GM19193 (cell line): Measurements from ENCODE around the gene C9orf50.

Experiments
- POLR2A ChIP-seq: IDR thresholded peaks from 4 replicates; pipeline ENCODE4 v1.6.1; 2011; ENCODE audit not compliant: insufficient read depth, insufficient read length; ENCODE audit errors: extremely low read depth

The C9orf50 gene

DNA sequence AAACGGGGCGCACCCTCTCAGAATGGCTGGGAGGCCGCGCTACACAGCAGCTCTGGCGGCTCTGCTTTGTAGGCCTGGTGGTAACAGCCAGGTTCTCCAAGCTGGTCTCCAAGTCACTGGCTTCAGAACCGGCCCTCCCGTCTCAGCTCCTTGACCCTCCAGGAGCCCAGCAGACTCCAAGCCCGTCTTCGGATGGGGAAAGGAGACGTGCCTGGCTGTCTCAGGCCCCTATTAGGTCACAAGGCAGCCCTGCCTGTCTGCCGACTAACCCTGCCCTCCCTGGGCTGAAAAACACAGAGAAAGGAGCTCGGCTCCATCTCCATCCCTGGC, 18.8 kb upstream of the C9orf50 start:
- no peak for TF ChIP-seq POLR2A

DNA sequence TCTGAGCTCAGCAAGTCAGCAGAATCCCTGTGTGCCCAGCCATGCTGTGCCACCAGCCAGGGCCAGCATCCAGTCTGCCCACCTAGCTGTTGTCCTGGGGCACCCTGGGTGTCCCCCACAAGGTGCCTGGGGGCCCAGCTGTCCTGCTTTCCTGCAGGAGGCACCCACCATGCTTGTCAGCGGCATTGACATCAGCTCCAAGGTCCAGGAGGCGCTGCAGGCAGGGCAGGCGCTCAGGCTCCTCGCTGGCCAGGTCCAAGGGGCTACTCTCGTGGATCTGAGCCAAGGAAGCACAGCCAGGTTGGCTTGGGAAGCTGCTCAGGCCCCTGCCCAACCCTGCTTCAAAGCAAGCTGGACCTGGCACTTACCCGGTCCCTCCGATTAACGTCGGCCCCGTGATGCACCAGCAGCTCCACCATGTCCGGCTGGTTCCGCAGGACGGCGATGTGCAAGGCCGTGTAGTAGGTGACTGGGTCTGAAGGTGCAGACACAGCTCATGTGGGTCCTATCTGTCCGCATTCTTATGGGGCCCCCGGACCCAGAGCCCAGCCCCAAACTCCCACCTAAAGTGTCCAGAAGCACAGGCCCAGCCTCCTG, 18.2 kb upstream of the C9orf50 start:
- no peak for TF ChIP-seq POLR2A

DNA sequence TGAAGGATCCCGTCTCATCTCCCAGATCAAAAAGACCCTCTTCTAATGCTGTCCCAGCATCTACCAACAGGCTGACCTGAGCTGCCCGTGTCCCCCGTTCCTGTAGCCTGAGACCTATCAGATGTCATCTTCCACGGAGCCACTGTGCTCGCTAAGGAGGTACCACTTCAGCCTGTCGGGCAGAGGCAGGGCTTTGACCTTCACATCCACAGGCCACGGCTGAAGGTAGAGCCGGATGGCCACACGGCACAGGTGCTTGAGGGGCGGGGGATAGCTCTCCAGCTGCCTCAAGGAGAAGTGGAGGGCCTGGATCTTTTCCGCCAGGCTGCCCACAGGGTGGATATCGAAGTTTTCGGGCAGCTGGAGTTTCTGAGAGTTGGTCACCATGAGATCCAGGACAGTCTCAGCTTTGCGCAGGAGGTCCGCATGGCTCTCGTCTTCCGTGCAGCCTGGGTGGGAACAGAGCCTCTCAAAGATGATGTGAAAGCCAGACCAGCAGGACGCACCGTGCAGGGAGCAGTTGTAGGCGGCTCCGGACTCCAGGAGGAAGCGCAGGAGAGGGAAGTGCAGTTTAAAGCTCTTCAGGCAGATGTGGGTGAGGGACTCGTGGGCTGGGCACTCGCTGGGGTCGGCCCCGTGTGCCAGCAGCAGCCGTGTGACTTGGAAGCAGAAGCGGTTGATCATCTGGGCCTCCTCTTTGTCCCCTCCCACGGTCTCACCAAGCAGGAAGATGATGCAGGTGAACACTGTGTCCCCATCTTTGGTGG, 17.0 kb upstream of the C9orf50 start:
- no peak for TF ChIP-seq POLR2A

DNA sequence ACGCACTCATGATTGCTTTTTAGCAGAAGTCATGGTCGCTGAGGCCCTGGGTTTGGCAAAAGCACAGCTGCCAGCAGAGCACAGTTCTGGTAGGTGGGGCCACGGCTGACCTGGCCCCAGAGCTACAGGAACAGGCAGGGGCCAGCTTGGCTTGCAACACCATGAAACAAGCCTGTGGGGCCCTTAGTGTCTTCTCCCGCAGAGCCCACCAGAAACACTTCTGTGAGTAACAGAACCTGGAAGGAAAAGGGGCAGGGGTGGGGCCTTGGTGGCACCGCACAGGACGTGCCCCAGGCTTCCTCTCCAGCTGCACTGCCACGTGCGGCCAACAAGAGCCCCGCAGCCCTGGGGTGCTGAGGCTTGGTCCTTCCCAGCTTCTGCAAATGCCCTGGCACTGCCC, 16.2 kb upstream of the C9orf50 start:
- no peak for TF ChIP-seq POLR2A

DNA sequence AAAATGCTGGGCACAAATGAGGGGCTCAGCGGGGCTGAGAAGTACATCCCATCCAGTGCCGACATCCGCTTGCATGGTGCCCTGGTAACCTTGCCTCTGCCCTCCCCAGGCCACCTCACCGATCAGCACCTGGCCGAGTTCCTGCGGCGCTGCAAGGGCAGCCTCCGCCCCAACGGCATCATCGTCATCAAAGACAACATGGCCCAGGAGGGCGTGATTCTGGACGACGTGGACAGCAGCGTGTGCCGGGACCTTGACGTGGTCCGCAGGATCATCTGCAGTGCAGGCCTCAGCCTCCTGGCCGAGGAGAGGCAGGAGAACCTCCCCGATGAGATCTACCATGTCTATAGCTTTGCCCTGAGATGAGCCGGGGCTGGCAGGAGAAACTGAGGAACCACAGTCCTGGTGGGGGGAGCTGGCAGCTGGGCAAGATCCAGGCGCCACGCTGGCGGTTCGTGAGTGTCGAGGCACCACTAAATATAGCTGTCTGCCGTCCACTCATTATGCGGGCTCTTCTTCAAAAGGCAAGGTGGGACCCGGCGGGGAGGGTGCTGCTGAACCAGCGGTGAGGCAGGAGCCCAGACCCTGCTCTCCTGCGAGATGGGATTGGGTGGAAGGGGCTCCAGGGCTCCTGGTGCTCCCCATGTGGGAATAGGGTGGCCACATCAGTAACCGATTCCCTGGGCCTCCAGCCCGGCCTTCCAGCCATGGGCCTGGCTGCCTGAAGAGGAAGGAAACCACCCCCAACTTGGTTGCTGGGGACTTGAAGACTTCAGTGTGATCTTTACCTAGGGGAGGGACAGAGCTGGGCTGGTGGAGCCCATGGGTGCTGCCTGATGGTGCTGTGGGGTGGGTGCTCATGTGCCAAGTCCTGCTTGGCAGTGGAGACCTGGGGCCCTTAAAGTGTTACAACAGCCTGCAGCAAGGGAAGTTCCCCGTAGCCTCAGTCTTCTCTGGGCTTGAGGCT, 14.5 kb upstream of the C9orf50 start:
- TF ChIP-seq POLR2A, result no peak

DNA sequence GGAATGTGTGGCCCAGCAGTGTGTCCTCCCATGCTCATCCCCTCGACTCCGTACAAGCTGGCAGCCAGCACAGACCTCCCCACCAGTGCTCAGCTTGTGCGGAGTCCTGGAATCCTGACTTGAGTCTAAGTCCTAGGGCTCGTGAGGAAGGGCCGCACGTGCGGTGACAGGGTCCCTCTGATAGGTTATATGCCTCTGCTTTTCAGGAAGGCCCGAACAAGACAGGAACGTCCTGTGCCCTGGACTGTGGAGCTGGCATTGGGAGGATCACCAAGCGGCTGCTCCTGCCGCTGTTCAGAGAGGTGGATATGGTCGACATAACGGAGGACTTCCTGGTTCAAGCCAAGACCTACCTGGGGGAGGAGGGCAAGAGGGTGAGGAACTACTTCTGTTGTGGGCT, 12.9 kb upstream of the C9orf50 start:
- peak; percentile 14 for TF ChIP-seq POLR2A

DNA sequence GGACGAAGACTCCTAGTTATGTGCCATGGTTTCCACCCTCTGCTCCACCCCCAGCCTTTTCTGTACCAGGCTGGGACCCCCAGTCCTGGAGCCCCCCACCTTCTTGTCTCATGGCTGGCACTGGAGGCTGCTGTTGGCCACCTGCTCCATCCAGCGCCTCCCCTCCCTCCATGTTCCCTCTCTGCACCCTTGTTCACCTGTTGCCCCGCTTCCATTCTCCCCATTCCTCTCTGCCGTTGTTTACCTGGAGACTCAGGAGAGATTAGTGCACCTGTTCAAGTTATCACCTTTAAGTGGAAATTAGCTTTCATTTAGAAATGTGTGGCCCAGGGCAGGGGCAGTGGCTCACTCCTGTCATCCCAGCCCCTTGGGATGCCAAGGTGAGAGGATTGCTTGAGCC, 12.3 kb upstream of the C9orf50 start:
- TF ChIP-seq POLR2A, result no peak

DNA sequence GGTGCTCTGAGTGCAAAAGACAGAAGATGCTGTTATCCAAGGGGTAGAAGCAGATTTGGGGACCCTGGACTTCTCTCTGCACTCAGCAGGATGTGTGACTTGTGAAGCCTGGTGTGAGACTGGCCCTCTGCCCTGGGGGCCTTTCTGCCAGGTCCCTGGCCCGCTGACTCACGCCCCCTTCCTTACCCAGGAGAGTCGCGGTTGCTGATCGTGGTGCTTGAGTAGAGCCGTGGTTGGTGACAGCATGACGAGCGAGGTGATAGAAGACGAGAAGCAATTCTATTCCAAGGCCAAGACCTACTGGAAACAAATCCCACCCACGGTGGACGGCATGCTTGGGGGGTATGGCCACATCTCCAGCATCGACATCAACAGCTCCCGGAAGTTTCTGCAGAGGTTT, 11.6 kb upstream of the C9orf50 start:
- no peak for TF ChIP-seq POLR2A

DNA sequence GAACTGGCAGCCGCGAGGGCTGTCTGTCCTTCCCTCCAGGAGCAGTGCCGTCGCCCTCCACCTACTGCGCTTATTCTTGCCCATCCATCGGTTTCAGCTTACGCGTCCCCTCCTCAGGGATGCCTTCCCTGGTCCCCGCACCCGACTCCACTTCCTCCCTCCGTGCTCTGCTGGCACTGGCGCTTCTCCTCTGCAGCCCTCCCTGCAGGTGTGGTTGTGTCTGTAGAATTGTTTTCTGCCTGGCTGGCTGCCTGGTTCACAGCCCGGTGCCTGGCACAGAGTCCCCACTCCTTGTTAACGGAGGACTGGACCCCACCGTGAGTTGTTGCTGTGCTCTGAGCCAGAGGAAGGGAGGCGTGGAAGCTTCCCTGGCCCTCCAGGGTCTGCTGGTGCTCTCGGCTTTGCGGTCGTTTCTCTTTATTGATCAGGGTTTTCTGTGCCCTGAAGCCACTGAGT, 10.8 kb upstream of the C9orf50 start:
- TF ChIP-seq POLR2A, result no peak

DNA sequence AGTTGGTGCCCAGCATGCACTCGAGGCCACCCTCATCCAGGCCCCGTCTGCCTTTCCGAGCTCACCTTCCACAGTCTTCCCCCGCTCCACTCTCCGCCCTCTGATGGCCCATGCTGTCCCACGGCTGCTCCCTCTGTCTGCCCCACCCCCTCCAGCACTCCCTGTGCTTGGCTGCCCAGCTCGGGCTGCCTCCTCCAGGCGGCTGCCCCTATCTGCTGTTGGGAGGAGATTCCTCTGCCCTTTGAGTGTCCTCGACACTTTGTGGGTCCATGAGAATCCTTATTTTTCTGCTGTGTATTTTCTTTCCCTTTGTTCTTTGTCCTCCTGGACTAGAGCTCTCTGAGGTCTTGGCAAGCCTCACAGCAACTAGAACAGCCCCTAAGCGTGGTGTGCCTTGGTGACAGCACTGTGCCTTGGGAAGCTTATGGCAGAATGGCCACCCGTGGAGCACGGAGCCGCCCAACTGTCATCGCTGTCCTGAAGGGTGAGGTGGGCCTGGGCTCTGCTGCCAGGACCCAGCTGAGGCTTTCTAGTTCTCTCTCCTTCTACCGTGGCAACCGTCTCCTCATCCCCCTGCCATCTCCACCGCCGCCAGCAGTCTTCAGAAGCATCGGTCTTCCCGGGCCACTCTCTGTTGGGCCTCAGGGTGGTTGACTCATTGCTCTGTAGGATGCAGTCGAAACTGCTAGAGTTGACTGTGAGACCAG, 10.2 kb upstream of the C9orf50 start:
- TF ChIP-seq POLR2A, result no peak

DNA sequence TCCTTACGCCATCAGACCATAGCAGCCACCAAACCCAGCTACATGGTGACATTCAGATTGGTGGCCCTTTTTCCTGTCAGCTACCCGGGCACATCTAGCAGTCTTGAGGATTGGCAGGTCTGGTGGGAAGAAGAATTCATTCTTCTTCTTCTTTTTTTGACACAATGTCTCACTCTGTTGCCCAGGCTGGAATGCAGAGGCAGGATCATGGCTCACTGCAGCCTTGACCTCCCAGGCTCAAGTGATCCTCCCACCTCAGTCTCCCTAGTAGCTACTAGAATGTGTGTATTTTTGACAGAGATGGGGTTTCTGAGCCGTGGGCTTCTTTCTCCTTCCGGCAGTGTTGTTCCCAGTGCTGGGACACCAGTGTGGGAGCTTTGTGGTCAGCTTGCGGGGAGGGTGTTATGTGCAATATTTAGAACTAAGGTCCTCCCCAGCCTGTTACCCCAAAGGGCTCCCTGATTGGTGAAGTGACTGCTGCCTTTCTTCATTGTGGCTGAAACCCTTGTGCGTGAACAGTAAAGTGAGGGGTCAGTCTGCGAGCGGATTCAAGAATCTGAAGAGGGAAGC, 8.4 kb upstream of the C9orf50 start:
- TF ChIP-seq POLR2A, result no peak

DNA sequence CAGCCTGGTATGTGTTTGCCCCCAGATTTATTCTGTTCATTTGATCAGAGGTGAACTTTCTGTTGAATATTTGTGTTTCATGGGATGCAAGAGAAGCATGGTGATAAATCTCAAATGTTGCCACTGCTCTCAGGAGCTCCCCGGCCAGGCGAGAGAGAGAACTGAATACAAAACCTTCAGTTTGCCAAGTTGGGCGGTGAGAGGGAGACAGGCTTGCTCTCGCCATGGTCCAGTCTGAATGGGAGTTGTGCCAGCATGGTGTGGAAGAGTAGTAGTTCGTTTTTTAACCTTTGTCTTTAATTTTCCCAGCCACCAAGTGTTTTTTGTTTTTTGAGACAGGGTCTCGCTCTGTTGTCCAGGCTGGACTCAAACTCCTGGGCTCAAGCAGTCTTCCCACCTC, 7.8 kb upstream of the C9orf50 start:
- no peak for TF ChIP-seq POLR2A

DNA sequence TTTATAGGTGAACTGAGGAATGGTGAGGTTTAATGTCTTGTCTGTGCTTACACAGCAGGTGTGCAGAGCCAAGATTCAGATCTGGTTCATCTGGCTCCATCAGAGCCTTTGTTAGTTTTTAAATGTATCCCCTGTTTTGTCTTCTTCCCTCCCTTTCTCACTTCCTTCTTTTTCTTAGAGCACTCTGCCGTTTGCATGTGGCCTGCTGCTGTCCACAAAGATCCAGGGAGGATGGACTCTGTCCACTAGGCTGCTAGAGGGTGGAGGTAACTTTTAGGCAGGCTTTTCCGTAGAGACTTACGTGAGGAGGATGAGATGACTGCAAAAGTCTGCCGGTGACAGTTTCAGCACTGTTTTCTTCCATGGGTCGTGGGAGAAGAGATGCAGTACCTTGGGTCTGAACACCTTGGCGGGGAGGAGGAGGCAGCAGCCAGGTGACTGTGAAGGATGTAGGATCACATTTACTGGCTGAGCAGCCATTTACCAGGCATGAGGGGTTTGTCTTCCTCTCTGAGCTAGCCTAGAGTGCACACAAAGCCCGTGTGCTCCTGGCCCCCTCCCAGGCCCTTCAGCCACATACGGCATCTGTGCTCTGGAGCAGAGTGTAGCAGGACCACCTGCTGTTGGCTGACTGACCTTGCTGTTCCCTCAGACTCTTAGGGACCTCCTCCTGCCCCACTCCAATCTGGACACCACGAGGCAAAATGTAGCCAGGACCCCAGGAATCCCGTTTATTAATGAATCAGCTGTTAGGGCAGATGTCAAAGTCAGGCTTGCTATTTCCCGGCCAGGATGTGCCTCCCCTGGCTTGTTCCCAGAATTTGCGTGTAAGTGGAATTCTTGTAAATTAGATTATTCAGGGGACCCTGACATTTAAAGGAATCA, 6.9 kb upstream of the C9orf50 start:
- TF ChIP-seq POLR2A, result no peak
